OCI-LY1 (cell line): ENCODE measurements around the gene GNAL.
"Not testable (repeated sequence)": the region's sequence is repeated elsewhere in the genome, so short reads cannot be mapped to it uniquely, and the experiment has no call there.

ENCODE experiments used
- EZH2 ChIP-seq: fragments of 200-600 bp; sonication (generic), shearing (Covaris generic); IDR thresholded peaks from 2 replicates; pipeline ENCODE4 v1.8.0; 2017; ENCODE audit warnings: borderline replicate concordance, mixed run types, mild to moderate bottlenecking, antibody characterized with exemption, low read length, moderate library complexity, mixed read lengths
- TF ChIP-seq, protein P1 (sequence below): fragments of 200-600 bp; sonication (generic), shearing (Covaris generic); IDR thresholded peaks from 2 replicates; pipeline ENCODE4 v1.5.1; 2017; ENCODE audit warnings: mild to moderate bottlenecking, antibody characterized with exemption, low read length, moderate library complexity, mixed read lengths

DNA sequence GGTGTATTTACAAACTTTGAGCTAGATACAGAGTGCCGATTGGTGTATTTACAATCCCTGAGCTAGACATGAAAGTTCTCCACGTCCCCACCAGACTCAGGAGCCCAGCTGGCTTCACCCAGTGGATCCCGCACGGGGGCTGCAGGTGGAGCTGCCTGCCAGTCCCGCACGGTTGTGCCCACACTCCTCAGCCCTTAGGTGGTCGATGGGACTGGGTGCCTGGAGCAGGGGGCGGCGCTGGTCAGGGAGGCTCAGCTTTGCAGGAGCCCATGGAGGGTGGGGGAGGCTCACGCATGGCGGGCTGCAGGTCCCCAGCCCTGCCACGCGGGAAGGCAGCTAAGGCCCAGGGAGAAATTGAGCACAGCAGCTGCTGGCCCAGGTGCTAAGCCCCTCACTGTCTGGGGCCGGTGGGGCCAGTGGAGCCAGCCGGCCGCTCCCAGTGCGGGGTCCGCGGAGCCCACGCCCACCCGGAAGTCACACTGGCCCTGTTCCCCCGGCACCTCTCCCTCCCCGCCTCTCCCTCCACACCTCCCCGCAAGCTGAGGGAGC lies 27.8 kb downstream of the GNAL start:
- TF ChIP-seq, protein P1, sequence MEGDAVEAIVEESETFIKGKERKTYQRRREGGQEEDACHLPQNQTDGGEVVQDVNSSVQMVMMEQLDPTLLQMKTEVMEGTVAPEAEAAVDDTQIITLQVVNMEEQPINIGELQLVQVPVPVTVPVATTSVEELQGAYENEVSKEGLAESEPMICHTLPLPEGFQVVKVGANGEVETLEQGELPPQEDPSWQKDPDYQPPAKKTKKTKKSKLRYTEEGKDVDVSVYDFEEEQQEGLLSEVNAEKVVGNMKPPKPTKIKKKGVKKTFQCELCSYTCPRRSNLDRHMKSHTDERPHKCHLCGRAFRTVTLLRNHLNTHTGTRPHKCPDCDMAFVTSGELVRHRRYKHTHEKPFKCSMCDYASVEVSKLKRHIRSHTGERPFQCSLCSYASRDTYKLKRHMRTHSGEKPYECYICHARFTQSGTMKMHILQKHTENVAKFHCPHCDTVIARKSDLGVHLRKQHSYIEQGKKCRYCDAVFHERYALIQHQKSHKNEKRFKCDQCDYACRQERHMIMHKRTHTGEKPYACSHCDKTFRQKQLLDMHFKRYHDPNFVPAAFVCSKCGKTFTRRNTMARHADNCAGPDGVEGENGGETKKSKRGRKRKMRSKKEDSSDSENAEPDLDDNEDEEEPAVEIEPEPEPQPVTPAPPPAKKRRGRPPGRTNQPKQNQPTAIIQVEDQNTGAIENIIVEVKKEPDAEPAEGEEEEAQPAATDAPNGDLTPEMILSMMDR: not testable (repeated sequence)
- TF ChIP-seq EZH2: not testable (repeated sequence)
